ENCODE data around the gene MTREX. TPM values are rescaled to one million over a fixed set of nuclear protein-coding genes. Genes with fewer than 3 reads are reported as not detected.

MTREX gene
- total and polyA plus RNA-seq, 2 donors (not counting 1 experiment from before 2014, with no cell fraction given): 7.9 to 94.0 TPM

DNA sequence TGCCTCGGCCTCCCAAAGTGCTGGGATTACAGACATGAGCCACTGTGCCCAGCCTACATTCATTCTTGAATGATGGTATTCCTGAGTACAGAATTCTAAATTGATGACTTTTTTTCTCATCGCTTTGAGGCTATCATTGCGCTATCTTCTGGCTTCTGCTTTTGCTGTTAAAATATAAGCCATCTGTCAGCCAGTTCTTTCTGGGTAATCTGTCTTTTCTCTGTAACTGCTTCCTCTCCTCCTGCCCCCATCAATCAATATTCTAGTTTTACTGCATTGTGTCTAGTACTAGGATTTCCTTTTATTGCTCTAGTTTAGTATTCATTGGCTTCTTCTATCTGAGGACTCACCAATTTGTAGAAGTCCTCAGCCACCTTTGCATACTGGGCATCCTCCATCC is 138.0 kb downstream of the MTREX start:
- intact Hi-C loops (cut with micrococcal nuclease): no loop called here
- Mint-ChIP-seq H3K9me3 (ENCODE audit: insufficient read depth) (no peaks in the 10 kb centered on the region), H3K4me1 (no peaks in the 10 kb centered on the region), H3K27ac (no peak overlapping the region), H3K27me3 (no peaks in the 10 kb centered on the region), H3K4me3 (no peak overlapping the region)
- Histone ChIP-seq H3K9me3 (ENCODE audit: control extremely low read depth in 1 of 3, control insufficient read depth in 2 of 3, insufficient read depth in 1 of 3, low read length in 2 of 3) (no peaks in the 10 kb centered on the region), H3K79me2 (ENCODE audit: control insufficient read depth, insufficient read depth, low read length) (no peaks in the 10 kb centered on the region), H3K36me3 (replicated peaks in 1 of 2; ENCODE audit: control extremely low read depth in 1 of 2, control insufficient read depth in 1 of 2, extremely low read depth in 1 of 2, insufficient read depth in 2 of 2, low read length in 1 of 2) (peaks cover 0 to 2% of the 10 kb centered on the region in 2 experiments), H2AFZ (ENCODE audit: insufficient read depth, low read depth, low read length, poor library complexity, severe bottlenecking) (no peak overlapping the region), H3K4me3 (ENCODE audit: control extremely low read depth in 1 of 5, extremely low read depth in 1 of 5, insufficient read depth in 1 of 5, low read depth in 2 of 5, low read length in 4 of 5) (no peak overlapping the region), H3K4me1 (ENCODE audit: control insufficient read depth in 2 of 2, insufficient read depth in 2 of 2, low read length in 2 of 2) (no peaks in the 10 kb centered on the region), H3K27ac (ENCODE audit: low read length in 2 of 2) (no peak overlapping the region), H3K4me2 (replicated peaks; ENCODE audit: low read depth, low read length, poor library complexity, severe bottlenecking) (no peak overlapping the region), H4K20me1 (ENCODE audit: control insufficient read depth, insufficient read depth, low read length, poor library complexity, severe bottlenecking) (no peaks in the 10 kb centered on the region), H3K9ac (ENCODE audit: low read length) (no peak overlapping the region), H3K27me3 (replicated peaks in 1 of 4; ENCODE audit: control extremely low read depth in 1 of 4, control insufficient read depth in 3 of 4, insufficient read depth in 4 of 4, low read length in 3 of 4) (no peaks in the 10 kb centered on the region)
- no peak for DNase-seq
- ChIA-PET POLR2A (no interaction called here), CTCF (no interaction called here)
- WGBS (ENCODE audit: insufficient coverage): no CpG with 5 or more reads among the region's 3 CpGs
- TF ChIP-seq, protein P1, sequence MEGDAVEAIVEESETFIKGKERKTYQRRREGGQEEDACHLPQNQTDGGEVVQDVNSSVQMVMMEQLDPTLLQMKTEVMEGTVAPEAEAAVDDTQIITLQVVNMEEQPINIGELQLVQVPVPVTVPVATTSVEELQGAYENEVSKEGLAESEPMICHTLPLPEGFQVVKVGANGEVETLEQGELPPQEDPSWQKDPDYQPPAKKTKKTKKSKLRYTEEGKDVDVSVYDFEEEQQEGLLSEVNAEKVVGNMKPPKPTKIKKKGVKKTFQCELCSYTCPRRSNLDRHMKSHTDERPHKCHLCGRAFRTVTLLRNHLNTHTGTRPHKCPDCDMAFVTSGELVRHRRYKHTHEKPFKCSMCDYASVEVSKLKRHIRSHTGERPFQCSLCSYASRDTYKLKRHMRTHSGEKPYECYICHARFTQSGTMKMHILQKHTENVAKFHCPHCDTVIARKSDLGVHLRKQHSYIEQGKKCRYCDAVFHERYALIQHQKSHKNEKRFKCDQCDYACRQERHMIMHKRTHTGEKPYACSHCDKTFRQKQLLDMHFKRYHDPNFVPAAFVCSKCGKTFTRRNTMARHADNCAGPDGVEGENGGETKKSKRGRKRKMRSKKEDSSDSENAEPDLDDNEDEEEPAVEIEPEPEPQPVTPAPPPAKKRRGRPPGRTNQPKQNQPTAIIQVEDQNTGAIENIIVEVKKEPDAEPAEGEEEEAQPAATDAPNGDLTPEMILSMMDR (IDR thresholded peaks at IDR 0.05): no peak
- TF ChIP-seq EZH2 (IDR thresholded peaks at IDR 0.05; ENCODE audit: borderline replicate concordance, insufficient read depth, low read depth, low read length, poor library complexity, severe bottlenecking): no peak
- ATAC-seq (ENCODE audit: low read depth): no peak

DNA sequence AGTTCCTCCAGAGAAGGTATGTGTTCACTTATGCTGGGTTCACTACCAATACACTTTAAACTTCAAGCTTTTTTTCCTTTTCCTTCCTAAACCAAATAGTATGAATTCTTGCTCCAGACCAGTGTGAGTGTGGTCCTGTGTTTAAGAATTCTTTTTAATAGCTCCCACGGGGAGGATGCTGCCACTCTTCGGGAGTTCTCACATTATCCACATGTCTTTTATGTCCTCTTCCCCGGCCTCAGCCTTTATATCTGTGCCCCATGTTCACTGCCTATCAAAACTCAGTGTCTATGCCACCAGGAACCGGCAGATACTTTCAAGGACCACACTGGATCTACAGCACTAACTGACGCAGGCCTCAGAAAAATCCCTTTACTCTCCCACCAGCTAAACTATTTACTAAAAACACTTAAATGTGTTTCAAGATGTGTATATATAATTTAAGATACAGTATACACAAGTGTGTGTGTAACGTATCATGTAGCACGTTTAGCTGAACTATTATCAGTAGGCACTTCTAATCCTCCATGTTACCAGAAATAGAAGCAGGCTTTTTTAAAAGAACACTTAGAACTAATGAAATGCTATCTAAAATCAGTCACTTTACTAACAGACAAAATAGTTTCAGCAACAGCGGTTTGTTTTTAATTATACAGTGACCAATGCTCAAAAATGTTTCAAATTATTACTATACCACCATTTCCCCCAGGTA is 139.0 kb downstream of the MTREX start:
- no peak overlapping the region for H2AFZ ChIP-seq (ENCODE audit: insufficient read depth, low read depth, low read length, poor library complexity, severe bottlenecking)
- no peak overlapping the region for H3K4me3 ChIP-seq (ENCODE audit: control extremely low read depth in 1 of 5, extremely low read depth in 1 of 5, insufficient read depth in 1 of 5, low read depth in 2 of 5, low read length in 4 of 5)
- 98% methylated on average over 4 of the region's 8 CpGs for WGBS (ENCODE audit: insufficient coverage)
- H3K27ac Mint-ChIP-seq: no peak overlapping the region
- no peaks in the 10 kb centered on the region for H3K9me3 Mint-ChIP-seq (ENCODE audit: insufficient read depth)
- no peak overlapping the region for H3K9ac ChIP-seq (ENCODE audit: low read length)
- H4K20me1 ChIP-seq (ENCODE audit: control insufficient read depth, insufficient read depth, low read length, poor library complexity, severe bottlenecking): no peaks in the 10 kb centered on the region
- ChIA-PET POLR2A (interaction anchor here (0.6 kb wide), 1 partner anchor 240 kb away, joined by 7 read pairs; no protein-coding TSS in a partner anchor), CTCF (no interaction called here)
- H3K4me1 ChIP-seq (ENCODE audit: control insufficient read depth in 2 of 2, insufficient read depth in 2 of 2, low read length in 2 of 2): no peaks in the 10 kb centered on the region
- DNase-seq (no peak), ATAC-seq (ENCODE audit: low read depth) (no peak)
- H3K36me3 ChIP-seq (replicated peaks in 1 of 2; ENCODE audit: control extremely low read depth in 1 of 2, control insufficient read depth in 1 of 2, extremely low read depth in 1 of 2, insufficient read depth in 2 of 2, low read length in 1 of 2): no peaks in the 10 kb centered on the region
- H3K4me2 ChIP-seq (replicated peaks; ENCODE audit: low read depth, low read length, poor library complexity, severe bottlenecking): no peak overlapping the region
- TF ChIP-seq, protein P1 (IDR thresholded peaks at IDR 0.05): no peak
- TF ChIP-seq EZH2 (IDR thresholded peaks at IDR 0.05; ENCODE audit: borderline replicate concordance, insufficient read depth, low read depth, low read length, poor library complexity, severe bottlenecking): no peak
- H3K4me3 Mint-ChIP-seq: no peak overlapping the region
- no peaks in the 10 kb centered on the region for H3K9me3 ChIP-seq (ENCODE audit: control extremely low read depth in 1 of 3, control insufficient read depth in 2 of 3, insufficient read depth in 1 of 3, low read length in 2 of 3)
- H3K27me3 Mint-ChIP-seq: no peaks in the 10 kb centered on the region
- no peaks in the 10 kb centered on the region for H3K79me2 ChIP-seq (ENCODE audit: control insufficient read depth, insufficient read depth, low read length)
- H3K27ac ChIP-seq (ENCODE audit: low read length in 2 of 2): no peak overlapping the region
- H3K27me3 ChIP-seq (replicated peaks in 1 of 4; ENCODE audit: control extremely low read depth in 1 of 4, control insufficient read depth in 3 of 4, insufficient read depth in 4 of 4, low read length in 3 of 4): no peaks in the 10 kb centered on the region
- intact Hi-C loops (cut with micrococcal nuclease): no loop called here
- H3K4me1 Mint-ChIP-seq: no peaks in the 10 kb centered on the region

All from B cell (primary cell).